Esophagus muscularis mucosa (tissue), 3 donors: ENCODE results near the gene ZNF117.

Experiments used
- POLR2A ChIP-seq: fragments of 450-650 bp; IDR thresholded peaks from one replicate; pipeline ENCODE4 v1.6.1; 2017; ENCODE audit warnings: antibody characterized with exemption, moderate library complexity, mild to moderate bottlenecking, low read depth
- POLR2AphosphoS5 ChIP-seq, 2 donors: sonication (generic); formaldehyde crosslinking; IDR thresholded peaks; one replicate each; pipeline ENCODE4 v1.6.1; 2017; ENCODE audit warnings: antibody characterized with exemption in 2 of 2
- TF ChIP-seq, protein P1 (sequence below), 3 experiments: fragments of 200-600 bp in 2 of 3; fragments of 450-650 bp in 1 of 3; sonication (generic) in 2 of 3; IDR thresholded peaks; one replicate each; pipeline ENCODE4 v1.5.1; 2017 to 2019; ENCODE audit warnings: antibody characterized with exemption in 3 of 3, mild to moderate bottlenecking in 2 of 3, moderate library complexity in 1 of 3

- TF ChIP-seq, protein P1, sequence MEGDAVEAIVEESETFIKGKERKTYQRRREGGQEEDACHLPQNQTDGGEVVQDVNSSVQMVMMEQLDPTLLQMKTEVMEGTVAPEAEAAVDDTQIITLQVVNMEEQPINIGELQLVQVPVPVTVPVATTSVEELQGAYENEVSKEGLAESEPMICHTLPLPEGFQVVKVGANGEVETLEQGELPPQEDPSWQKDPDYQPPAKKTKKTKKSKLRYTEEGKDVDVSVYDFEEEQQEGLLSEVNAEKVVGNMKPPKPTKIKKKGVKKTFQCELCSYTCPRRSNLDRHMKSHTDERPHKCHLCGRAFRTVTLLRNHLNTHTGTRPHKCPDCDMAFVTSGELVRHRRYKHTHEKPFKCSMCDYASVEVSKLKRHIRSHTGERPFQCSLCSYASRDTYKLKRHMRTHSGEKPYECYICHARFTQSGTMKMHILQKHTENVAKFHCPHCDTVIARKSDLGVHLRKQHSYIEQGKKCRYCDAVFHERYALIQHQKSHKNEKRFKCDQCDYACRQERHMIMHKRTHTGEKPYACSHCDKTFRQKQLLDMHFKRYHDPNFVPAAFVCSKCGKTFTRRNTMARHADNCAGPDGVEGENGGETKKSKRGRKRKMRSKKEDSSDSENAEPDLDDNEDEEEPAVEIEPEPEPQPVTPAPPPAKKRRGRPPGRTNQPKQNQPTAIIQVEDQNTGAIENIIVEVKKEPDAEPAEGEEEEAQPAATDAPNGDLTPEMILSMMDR (IDR thresholded peaks at IDR 0.05): no peak
- TF ChIP-seq POLR2AphosphoS5 (IDR thresholded peaks at IDR 0.05): peak; percentile 94 to 99
- peak; percentile 95 for TF ChIP-seq POLR2A
These were observed 15.5 kb upstream of the ZNF117 start, which contains the start of gene ERV3-1 for GRCh38 chr7:65006094-65006992.
